AG04450 (cell line): Measurements from ENCODE around the gene DUSP12. TPM values are rescaled to one million over a fixed set of nuclear protein-coding genes. Genes with fewer than 3 reads are reported as not detected.

Experiments
- CTCF ChIA-PET: fragments of 300-600, 350-600 bp; formaldehyde crosslinking; extraction: SDS; loops from one replicate; lab custom pipeline; 2022; ENCODE audit warnings: antibody characterized with exemption, inconsistent platforms; lab: Charles Lee
- POLR2A ChIA-PET: fragments of 350-600 bp; formaldehyde crosslinking; extraction: SDS; loops from one replicate; lab custom pipeline; 2021; ENCODE audit warnings: antibody characterized with exemption, inconsistent platforms; lab: Yijun Ruan, JAX
- DNase-seq: peaks from one replicate; pipeline ENCODE4 v3.0.0-alpha.2; 2011; ENCODE audit warnings: low read depth, low spot score
- H3K27ac ChIP-seq: one replicate; pipeline ENCODE4 v1.5.1; 2012; ENCODE audit warnings: low read depth, low read length, control low read depth
- H3K27me3 ChIP-seq: one replicate; pipeline ENCODE4 v1.6.0; 2012; ENCODE audit warnings: low read length; ENCODE audit not compliant: control insufficient read depth, insufficient read depth
- H3K4me3 ChIP-seq: 2 replicates; pipeline ENCODE4 v1.5.1; 2011; ENCODE audit warnings: mild to moderate bottlenecking, low read depth, low read length, control low read depth
- H3K9me3 ChIP-seq: 2 replicates; pipeline ENCODE4 v1.5.1; 2012; ENCODE audit warnings: low read length; ENCODE audit not compliant: control insufficient read depth, insufficient read depth
- CTCF ChIP-seq: IDR thresholded peaks from 2 replicates; pipeline ENCODE4 v1.5.1; 2011; ENCODE audit warnings: low read depth, low read length, control low read depth, inconsistent platforms
- polyA plus RNA-seq: library from polyadenylated mRNA; depleted of rRNA; stranded (reverse); fragments of >200 nt; gene quantifications from 2 replicates; pipeline ENCODE4 v1.2.3, GENCODE V29; 2011

DUSP12 gene
- polyA plus RNA-seq, 1 experiment: 41.1 TPM

- H3K27me3 ChIP-seq: no peaks in the 10 kb centered on the region
- TF ChIP-seq CTCF: no peak
- ChIA-PET POLR2A (no interaction called here), CTCF (interaction anchor here (1.1 to 1.5 kb wide), 2 partner anchors 21 to 266 kb away, joined by 3 read pairs; no protein-coding TSS in a partner anchor)
- no peak overlapping the region for H3K27ac ChIP-seq
- no peaks in the 10 kb centered on the region for H3K9me3 ChIP-seq
- no peak overlapping the region for H3K4me3 ChIP-seq
- no peak for DNase-seq
Observed at GRCh38 chr1:161771161-161771560, 21.6 kb downstream of the DUSP12 start.

GRCh38 chr1:161771973-161772372 is 22.4 kb downstream of the DUSP12 start:
- no peak overlapping the region for H3K27ac ChIP-seq
- H3K27me3 ChIP-seq: no peaks in the 10 kb centered on the region
- TF ChIP-seq CTCF: no peak
- CTCF ChIA-PET: interaction anchor here (0.6 to 1.5 kb wide), 3 partner anchors 20 to 846 kb away, joined by 3 read pairs; no protein-coding TSS in a partner anchor
- POLR2A ChIA-PET: no interaction called here
- no peak overlapping the region for H3K4me3 ChIP-seq
- H3K9me3 ChIP-seq: no peaks in the 10 kb centered on the region
- DNase-seq: no peak

- DNase-seq: no peak
- ChIA-PET POLR2A (no interaction called here), CTCF (interaction anchor here (0.6 kb wide), 1 partner anchor 845 kb away, joined by 3 read pairs; no protein-coding TSS in a partner anchor)
- no peaks in the 10 kb centered on the region for H3K9me3 ChIP-seq
- TF ChIP-seq CTCF: no peak
- H3K27me3 ChIP-seq: no peaks in the 10 kb centered on the region
- no peak overlapping the region for H3K27ac ChIP-seq
- H3K4me3 ChIP-seq: no peak overlapping the region
Observed at GRCh38 chr1:161772397-161772796, 22.8 kb downstream of the DUSP12 start.

GRCh38 chr1:161773791-161774190 is 24.2 kb downstream of the DUSP12 start:
- H3K27me3 ChIP-seq: no peaks in the 10 kb centered on the region
- no peak overlapping the region for H3K27ac ChIP-seq
- ChIA-PET CTCF (interaction anchor here (0.7 kb wide), 1 partner anchor 19 kb away, joined by 3 read pairs; no protein-coding TSS in a partner anchor), POLR2A (no interaction called here)
- no peak overlapping the region for H3K4me3 ChIP-seq
- no peaks in the 10 kb centered on the region for H3K9me3 ChIP-seq
- DNase-seq: no peak
- TF ChIP-seq CTCF: no peak

- Histone ChIP-seq H3K27ac (no peak overlapping the region), H3K9me3 (no peaks in the 10 kb centered on the region), H3K4me3 (no peak overlapping the region), H3K27me3 (no peaks in the 10 kb centered on the region)
- ChIA-PET POLR2A (no interaction called here), CTCF (no interaction called here)
- no peak for TF ChIP-seq CTCF
- DNase-seq: no peak
Observed at GRCh38 chr1:161777261-161777660, 27.7 kb downstream of the DUSP12 start.
